Skeletal muscle tissue (tissue), 4 donors: ENCODE data around the gene HJURP. TPM values are rescaled to one million over a fixed set of nuclear protein-coding genes. Genes with fewer than 3 reads are reported as not detected.

Experiments used
- H3K27ac ChIP-seq: one replicate; pipeline ENCODE4 v1.7.0; 2013; ENCODE audit warnings: mild to moderate bottlenecking, low read depth, low read length, inconsistent platforms
- H3K27me3 ChIP-seq, 3 donors: one replicate each; pipeline ENCODE4 v1.7.0; 2013; ENCODE audit warnings: low read length in 3 of 3; ENCODE audit not compliant: control insufficient read depth in 3 of 3, insufficient read depth in 3 of 3
- H3K36me3 ChIP-seq, 3 donors: one replicate each; pipeline ENCODE4 v1.7.0; 2013; ENCODE audit warnings: low read length in 3 of 3; ENCODE audit not compliant: control insufficient read depth in 3 of 3, insufficient read depth in 3 of 3
- H3K4me1 ChIP-seq, 3 donors: one replicate each; pipeline ENCODE4 v1.7.0; 2013; ENCODE audit warnings: low read length in 3 of 3, mild to moderate bottlenecking in 3 of 3; ENCODE audit not compliant: control insufficient read depth in 3 of 3, insufficient read depth in 3 of 3
- H3K4me3 ChIP-seq, 3 donors: one replicate each; pipeline ENCODE4 v1.7.0; 2013; ENCODE audit warnings: low read length in 3 of 3
- H3K9ac ChIP-seq, 3 donors: one replicate each; pipeline ENCODE4 v1.7.0; 2013; ENCODE audit warnings: low read length in 3 of 3, mild to moderate bottlenecking in 3 of 3, moderate library complexity in 2 of 3, low read depth in 1 of 3
- H3K9me3 ChIP-seq, 3 donors: one replicate each; pipeline ENCODE4 v1.7.0; 2013; ENCODE audit warnings: low read length in 3 of 3; ENCODE audit not compliant: control insufficient read depth in 3 of 3
- total RNA-seq: library from RNA; depleted of rRNA; stranded (reverse); fragments of >200 nt; gene quantifications from one replicate; pipeline ENCODE4 v1.2.3, GENCODE V29; 2014
- donor health status: Osteomylitis.

The HJURP gene
- total RNA-seq, 1 donor from 2014 or later = 3.1 TPM

DNA sequence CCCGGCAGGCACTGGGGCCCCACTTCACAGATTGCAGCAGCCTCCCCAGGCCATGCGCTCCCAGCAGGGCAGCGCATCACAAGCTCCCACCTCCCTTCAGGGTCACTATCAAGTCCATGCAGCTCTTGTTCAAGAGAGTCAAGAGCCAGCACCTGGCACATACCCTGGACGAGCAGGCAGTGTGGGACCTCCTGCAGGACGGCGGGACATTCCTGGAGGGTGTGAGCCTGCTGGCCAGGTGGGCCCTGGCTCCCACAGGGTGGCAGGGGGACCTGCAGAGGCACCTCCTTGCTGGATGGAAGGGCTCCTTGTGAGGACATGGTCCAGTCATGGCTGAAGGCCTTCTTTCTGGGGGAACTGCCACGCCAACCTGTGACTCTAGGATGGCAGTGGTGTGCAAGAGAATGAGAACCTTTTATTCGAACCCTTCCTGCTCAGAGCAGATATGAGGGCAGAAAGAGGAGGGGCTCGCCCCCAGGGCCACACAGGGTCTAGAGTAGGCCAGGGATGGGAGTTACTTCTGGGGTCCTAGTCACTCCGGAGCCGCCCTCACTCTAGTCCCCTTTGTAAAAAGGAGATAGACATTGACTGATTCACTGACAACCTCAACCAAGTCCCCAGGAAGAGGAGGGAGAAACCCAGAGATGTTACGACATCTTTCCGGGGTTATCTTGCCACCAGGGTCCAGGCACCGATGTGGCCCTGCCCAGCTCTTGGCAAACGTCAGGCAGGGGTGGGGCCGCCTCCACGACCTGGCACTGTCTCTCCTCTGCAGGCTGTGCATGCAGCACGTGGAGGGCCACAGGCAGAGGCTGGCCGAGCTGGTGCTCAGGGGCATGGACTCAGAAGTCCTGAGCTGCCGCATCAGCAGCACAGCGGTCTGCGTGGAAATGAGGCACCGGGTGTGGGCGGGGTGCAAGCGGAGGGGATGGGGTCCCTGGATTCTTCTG lies 31.3 kb downstream of the HJURP start:
- no peaks in the 10 kb centered on the region for H3K4me1 ChIP-seq
- H3K9me3 ChIP-seq = peaks cover 0 to 4% (median 0%) of the 10 kb centered on the region in 3 donors
- H3K4me3 ChIP-seq = no peak overlapping the region
- H3K27ac ChIP-seq = no peak overlapping the region
- H3K27me3 ChIP-seq = peaks cover 0 to 3% (median 0%) of the 10 kb centered on the region in 3 donors
- H3K36me3 ChIP-seq = no peaks in the 10 kb centered on the region
- H3K9ac ChIP-seq = no peak overlapping the region

DNA sequence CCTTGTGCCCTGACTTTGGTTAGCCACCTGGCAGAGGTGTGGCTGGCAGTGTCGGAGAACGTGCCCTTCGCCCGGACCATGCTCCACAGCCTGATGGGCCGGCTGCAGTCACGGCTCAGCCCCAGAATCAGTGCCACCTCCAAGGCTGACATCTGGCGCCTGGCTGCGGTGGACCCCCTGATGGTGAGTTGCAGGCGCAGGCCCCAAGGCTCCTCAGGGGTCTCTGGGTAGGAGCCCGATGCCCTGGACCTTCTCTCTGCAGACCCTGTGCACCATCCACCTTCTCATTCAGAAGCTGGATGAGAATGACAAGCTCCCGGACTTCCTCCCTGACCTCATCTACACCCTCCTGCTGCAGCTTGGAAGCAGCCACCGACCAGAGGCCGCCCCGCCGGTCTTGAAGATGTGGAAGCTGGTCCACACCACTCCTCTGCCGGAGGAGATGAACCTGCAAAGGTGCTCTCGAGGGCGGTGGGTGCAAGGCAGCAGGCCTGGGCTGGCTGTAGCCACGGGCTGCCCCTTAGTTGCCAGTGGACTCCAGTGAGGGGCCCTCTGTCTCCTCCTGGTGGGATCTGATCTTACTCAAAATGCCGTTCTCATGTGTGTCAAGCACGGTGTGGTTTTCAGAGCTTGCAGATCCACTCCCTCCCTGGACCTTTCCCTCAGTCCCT lies 32.1 kb downstream of the HJURP start:
- Histone ChIP-seq H3K9ac (no peak overlapping the region), H3K27me3 (peaks cover 0 to 3% (median 3%) of the 10 kb centered on the region in 3 donors), H3K9me3 (peaks cover 0 to 4% (median 0%) of the 10 kb centered on the region in 3 donors), H3K27ac (no peak overlapping the region), H3K36me3 (no peaks in the 10 kb centered on the region), H3K4me3 (no peak overlapping the region), H3K4me1 (no peaks in the 10 kb centered on the region)

DNA sequence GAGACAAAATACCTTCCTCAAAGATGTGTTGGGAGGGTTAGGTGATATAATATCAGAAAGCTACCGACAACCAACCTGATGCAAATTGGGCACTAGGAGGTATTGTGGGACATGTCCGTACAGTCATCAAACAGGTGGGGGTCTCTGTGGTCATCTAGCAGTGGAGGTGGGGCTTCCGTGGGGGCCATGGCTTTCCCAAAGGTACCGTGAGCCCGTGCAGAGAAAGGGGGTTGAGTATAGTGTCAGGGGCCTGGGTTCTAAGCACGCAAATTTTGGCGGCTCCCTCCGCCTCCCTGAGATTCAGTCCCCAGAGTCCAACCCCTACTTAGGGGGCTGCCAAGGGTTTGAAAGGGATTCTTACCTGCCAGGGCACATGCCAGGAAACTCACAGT lies 32.6 kb downstream of the HJURP start:
- Histone ChIP-seq H3K27me3 (peaks cover 0 to 5% (median 3%) of the 10 kb centered on the region in 3 donors), H3K9me3 (peaks cover 0 to 2% (median 0%) of the 10 kb centered on the region in 3 donors), H3K27ac (no peak overlapping the region)

DNA sequence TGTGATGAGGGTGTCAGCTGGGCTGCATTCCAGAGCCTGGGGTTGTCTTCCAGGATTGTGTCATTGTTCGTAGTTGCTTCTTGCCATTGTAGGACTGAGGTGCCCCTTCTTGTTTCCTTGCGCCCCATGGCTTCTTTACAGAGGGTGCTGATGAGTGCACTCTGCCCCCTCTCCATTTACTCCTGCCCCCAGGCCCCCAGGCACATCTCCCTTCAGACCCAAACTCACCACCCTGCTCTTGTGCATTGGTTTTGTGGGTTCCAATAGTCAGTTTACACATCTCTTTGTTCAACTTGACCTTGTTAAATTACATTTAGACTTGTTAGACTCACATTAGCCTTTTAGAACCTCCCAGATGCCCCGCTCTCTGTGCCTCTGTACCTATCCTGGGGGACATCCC lies 33.1 kb downstream of the HJURP start:
- H3K27me3 ChIP-seq = peaks cover 0 to 5% (median 3%) of the 10 kb centered on the region in 3 donors
- H3K9me3 ChIP-seq = no peaks in the 10 kb centered on the region
- no peak overlapping the region for H3K9ac ChIP-seq
- H3K4me3 ChIP-seq = no peak overlapping the region
- H3K27ac ChIP-seq = no peak overlapping the region
- no peaks in the 10 kb centered on the region for H3K4me1 ChIP-seq
- no peaks in the 10 kb centered on the region for H3K36me3 ChIP-seq

More for the DNA sequence above, 32.6 kb downstream of the HJURP start:
- Histone ChIP-seq H3K4me1 (no peaks in the 10 kb centered on the region), H3K36me3 (no peaks in the 10 kb centered on the region), H3K4me3 (no peak overlapping the region), H3K9ac (no peak overlapping the region)

DNA sequence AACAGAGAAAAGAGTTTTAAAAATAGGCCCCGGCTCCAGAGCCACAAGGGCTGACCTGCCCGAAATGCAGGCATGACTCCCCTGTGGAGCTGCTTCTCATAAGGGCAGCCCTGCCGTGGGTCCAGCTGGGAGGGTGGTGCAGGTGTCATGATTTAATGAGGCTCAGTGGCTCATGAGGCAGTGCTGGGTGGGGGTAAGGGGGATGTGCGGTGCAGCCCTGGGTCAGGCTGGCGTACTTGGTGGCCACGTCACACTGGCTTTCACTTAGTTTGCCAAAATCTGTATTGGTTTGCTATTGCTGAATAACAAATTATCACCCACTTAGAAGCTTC lies 33.6 kb downstream of the HJURP start:
- Histone ChIP-seq H3K9me3 (no peaks in the 10 kb centered on the region), H3K4me1 (no peaks in the 10 kb centered on the region), H3K9ac (no peak overlapping the region), H3K27ac (no peak overlapping the region), H3K27me3 (peaks cover 0 to 5% (median 3%) of the 10 kb centered on the region in 3 donors), H3K4me3 (no peak overlapping the region), H3K36me3 (no peaks in the 10 kb centered on the region)

DNA sequence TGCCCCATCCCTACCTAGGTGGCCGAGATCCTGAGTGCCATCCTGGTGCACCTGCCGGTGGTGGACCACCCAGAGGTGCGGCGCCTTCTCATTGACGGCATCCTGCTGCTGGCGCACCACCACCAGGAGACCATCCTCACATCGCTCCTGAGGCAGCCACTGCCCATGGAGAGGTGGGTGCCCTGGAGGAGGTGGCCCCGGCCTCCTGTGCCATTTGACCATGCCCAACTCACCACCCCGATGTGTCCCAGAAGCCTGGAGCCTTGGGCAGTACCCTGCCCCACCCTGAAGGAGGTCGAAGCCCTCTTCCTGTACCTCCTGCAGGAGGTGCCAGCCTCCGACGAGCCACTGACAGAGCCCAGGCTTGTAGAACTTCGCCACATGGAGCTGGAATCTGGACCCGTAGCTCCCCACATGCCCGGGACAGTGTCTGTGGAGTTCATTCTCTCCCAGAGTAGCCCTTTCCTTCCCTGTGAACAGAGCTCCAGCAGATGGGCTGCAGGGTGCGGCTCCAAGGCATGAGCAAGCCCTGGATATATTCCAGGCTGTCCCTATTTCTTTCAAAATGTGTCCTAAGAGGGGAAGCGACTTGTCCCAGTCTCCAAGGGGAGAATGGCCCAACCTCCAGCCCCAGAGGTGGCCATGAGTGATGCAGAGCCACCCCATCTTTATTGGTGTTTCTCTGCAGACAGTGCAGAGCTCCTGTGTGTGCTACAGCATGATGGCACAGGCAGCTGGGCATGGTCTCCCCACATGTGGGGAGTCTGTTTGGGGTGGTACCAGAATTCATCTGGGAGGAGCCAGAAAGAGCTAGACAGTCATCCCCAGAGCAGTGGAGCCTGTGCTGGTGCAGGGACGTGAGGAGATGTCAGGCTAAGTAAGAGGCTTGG lies 34.2 kb downstream of the HJURP start:
- Histone ChIP-seq H3K4me1 (no peaks in the 10 kb centered on the region), H3K27ac (no peak overlapping the region), H3K27me3 (peaks cover 0 to 5% (median 3%) of the 10 kb centered on the region in 3 donors), H3K9me3 (no peaks in the 10 kb centered on the region), H3K36me3 (no peaks in the 10 kb centered on the region), H3K9ac (no peak overlapping the region), H3K4me3 (no peak overlapping the region)

DNA sequence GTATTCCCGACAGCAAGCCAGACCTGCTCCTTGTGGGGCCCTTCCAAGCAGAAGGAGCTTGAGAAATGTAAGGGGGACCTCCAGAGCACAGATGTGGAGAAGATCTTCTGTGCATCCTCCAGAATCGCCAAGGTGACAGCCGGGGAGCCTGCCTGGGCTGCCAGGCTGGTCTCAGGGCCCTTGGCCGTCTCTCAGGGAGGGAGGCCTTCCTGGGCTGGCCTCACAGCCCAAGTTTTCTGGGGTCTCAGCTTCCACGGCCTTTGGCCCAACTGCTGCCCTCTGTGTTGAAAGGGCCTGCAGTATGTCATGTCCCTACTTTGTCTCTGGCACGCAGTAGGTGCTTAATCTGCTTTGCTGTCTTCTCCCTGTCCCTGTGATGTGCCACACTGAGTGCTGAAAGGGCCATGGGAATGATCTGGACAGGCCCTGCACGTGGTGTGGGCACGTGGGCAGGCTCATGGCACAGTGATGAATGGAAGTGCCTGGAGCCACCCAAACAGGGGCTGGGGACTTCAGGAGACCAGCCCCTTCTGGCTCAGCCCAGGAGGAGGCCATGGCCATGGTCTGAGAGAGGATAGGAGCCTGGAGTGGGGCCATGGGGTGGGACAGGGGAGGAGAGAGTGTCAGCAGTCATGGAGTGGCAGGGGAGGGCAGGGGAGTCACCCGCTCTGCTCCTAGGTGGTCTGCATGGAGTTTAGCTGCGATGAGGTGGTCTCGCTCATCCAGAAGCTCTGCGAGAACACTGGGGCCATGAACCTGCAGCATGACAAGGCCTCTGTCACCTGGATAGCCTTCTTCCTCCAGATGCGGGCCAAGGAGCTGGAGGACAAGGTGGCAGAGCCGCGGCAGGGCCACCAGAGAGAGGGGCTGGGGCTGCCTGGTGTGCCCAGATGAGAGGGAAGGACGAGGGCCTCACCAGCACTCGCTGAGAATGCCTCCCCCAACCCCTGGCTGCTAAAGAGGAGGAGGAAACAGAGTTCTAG lies 35.4 kb downstream of the HJURP start:
- Histone ChIP-seq H3K9ac (no peak overlapping the region), H3K36me3 (no peaks in the 10 kb centered on the region), H3K9me3 (no peaks in the 10 kb centered on the region), H3K27ac (no peak overlapping the region), H3K27me3 (peaks cover 0 to 5% (median 3%) of the 10 kb centered on the region in 3 donors), H3K4me3 (no peak overlapping the region), H3K4me1 (no peaks in the 10 kb centered on the region)

DNA sequence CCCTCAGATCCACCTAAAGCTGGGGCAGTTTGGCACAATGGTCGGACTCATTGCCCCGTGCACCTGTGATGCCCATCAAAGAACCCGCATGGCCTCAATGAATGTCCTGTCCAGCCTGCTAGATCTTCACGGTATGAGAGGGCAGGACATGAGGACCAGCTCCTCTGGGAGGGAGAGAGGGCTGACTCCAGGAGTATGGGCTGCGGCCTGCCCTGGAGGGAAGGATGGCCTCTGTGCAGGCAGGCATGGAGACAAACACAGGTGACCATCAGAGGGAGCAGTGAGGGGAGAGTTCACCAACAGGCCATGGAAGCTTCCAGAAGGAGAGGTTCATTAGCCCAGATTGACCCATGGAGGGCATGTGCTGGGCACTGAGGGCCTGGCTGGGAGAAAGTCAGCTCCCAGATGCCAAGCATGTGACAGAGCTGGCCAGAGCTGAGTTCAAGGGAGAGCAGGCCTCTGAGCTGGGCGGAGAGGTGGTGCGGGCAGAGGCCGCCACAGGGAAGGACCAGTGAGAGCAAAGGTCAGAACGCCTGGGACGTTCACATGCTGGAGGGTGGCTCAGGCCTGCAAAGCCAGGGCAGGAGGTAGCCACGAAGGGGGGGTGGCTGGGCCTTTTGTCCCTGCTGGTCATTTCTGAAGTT lies 36.2 kb downstream of the HJURP start:
- no peak overlapping the region for H3K27ac ChIP-seq
- H3K4me1 ChIP-seq = no peaks in the 10 kb centered on the region
- H3K27me3 ChIP-seq = peaks cover 0 to 5% (median 3%) of the 10 kb centered on the region in 3 donors
- H3K9ac ChIP-seq = no peak overlapping the region
- no peak overlapping the region for H3K4me3 ChIP-seq
- H3K36me3 ChIP-seq = no peaks in the 10 kb centered on the region
- no peaks in the 10 kb centered on the region for H3K9me3 ChIP-seq
